Neural progenitor cell (in vitro differentiated cells): ENCODE results near the gene CTRB1.

Experiments used
- EZH2 ChIP-seq: fragments of 200-600 bp; sonication (generic); IDR thresholded peaks from 2 replicates; pipeline ENCODE4 v1.6.1; 2017; ENCODE audit warnings: antibody characterized with exemption, mild to moderate bottlenecking, moderate library complexity
- EZH2phosphoT487 ChIP-seq: fragments of 200-600 bp; sonication (generic); IDR thresholded peaks from 2 replicates; pipeline ENCODE4 v1.6.1; 2017; ENCODE audit warnings: antibody characterized with exemption
- TF ChIP-seq, protein P1 (sequence below): fragments of 200-600 bp; sonication (generic); IDR thresholded peaks from 2 replicates; pipeline ENCODE4 v1.5.1; 2017; ENCODE audit warnings: antibody characterized with exemption, mild to moderate bottlenecking

DNA sequence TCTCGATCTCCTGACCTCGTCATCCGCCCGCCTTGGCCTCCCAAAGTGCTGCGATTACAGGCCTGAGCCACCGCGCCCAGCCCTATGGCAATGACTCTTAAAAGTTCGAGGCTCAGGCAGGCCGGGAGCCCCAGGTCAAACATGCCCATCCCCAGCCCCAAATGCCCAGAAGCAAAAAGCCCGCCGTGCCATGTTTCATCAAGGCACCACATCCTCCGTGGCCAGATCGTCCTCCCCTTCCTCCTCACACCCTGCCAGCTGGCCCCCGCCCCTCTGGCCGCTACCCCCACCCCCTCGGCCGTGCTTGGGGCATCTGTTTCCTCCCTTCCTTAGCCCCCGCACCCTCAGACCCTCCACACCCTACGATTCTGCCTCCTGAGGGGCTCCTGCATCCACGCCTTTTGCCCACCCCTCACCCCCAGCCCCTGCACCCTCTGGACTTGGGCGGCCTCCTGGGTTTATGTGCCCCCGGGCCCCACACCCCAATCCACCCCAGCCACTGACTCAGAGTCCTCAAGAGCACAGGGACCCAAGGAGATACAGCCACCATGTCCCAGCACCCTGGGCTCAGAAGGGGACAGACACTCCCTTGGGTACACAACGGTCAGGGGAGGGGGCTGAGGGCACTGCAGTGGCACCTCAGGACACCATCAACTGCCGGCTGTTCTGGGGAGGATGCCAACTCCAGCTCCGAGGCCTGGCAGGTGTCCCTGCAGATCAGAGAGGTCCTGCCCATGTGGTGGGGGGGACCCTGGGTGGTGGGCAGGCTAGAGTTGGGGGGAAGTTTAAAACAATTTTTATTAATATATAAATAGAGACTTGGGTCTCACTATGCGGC lies 7.1 kb downstream of the CTRB1 start:
- TF ChIP-seq, protein P1, sequence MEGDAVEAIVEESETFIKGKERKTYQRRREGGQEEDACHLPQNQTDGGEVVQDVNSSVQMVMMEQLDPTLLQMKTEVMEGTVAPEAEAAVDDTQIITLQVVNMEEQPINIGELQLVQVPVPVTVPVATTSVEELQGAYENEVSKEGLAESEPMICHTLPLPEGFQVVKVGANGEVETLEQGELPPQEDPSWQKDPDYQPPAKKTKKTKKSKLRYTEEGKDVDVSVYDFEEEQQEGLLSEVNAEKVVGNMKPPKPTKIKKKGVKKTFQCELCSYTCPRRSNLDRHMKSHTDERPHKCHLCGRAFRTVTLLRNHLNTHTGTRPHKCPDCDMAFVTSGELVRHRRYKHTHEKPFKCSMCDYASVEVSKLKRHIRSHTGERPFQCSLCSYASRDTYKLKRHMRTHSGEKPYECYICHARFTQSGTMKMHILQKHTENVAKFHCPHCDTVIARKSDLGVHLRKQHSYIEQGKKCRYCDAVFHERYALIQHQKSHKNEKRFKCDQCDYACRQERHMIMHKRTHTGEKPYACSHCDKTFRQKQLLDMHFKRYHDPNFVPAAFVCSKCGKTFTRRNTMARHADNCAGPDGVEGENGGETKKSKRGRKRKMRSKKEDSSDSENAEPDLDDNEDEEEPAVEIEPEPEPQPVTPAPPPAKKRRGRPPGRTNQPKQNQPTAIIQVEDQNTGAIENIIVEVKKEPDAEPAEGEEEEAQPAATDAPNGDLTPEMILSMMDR: no peak
- TF ChIP-seq EZH2 (no peak), EZH2phosphoT487 (no peak)
